GM12878 (cell line): Measurements from ENCODE around the gene RNASEH2A. TPM values are rescaled to one million over a fixed set of nuclear protein-coding genes. Genes with fewer than 3 reads are reported as not detected.

Experiments
- BHLHE40 ChIP-seq, 2 experiments: fragments of 450-650 bp in 1 of 2; IDR thresholded peaks; 2 replicates each; pipeline ENCODE4 v1.6.1; 2011 to 2017; ENCODE audit warnings: low read depth in 2 of 2, borderline replicate concordance in 1 of 2, improper control_type of control experiment in 1 of 2, low read length in 1 of 2, mild to moderate bottlenecking in 1 of 2
- CHD1 ChIP-seq: IDR thresholded peaks from 2 replicates; pipeline ENCODE4 v1.6.1; 2012; ENCODE audit warnings: low read depth, low read length, improper control_type of control experiment
- CHD4 ChIP-seq: fragments of 200-600 bp; sonication (generic); IDR thresholded peaks from 2 replicates; pipeline ENCODE4 v1.6.1; 2016; ENCODE audit warnings: mild to moderate bottlenecking
- FOXK2 ChIP-seq: fragments of 450-650 bp; IDR thresholded peaks from 2 replicates; pipeline ENCODE4 v1.6.1; 2017; ENCODE audit warnings: mild to moderate bottlenecking, moderate library complexity
- HCFC1 ChIP-seq: fragments of 150-350 bp; IDR thresholded peaks from 2 replicates; pipeline ENCODE4 v1.6.1; 2014; ENCODE audit warnings: low read length
- KAT2A ChIP-seq: conservative IDR thresholded peaks from 2 replicates; pipeline ENCODE4 v1.6.1; 2011; ENCODE audit warnings: low read depth, low read length; ENCODE audit not compliant: control insufficient read depth
- MAX ChIP-seq: IDR thresholded peaks from 2 replicates; pipeline ENCODE4 v1.6.1; 2012; ENCODE audit warnings: low read depth, low read length, improper control_type of control experiment
- MYC ChIP-seq: IDR thresholded peaks from 2 replicates; pipeline ENCODE4 v1.6.1; 2011; ENCODE audit warnings: mild to moderate bottlenecking, low read length, moderate library complexity, inconsistent platforms; ENCODE audit not compliant: insufficient read depth, insufficient replicate concordance, insufficient read length, severe bottlenecking
- POLR2AphosphoS2 ChIP-seq: IDR thresholded peaks from 2 replicates; pipeline ENCODE4 v1.6.1; 2011; ENCODE audit warnings: low read depth, mild to moderate bottlenecking, low read length, improper control_type of control experiment, moderate library complexity
- RBBP5 ChIP-seq: fragments of 200-600 bp; sonication (generic); conservative IDR thresholded peaks from 2 replicates; pipeline ENCODE4 v1.6.1; 2016
- SKIL ChIP-seq: fragments of 450-650 bp; IDR thresholded peaks from 2 replicates; pipeline ENCODE4 v1.6.1; 2017; ENCODE audit warnings: mild to moderate bottlenecking, low read depth, inconsistent platforms; ENCODE audit not compliant: poor library complexity, severe bottlenecking
- SMAD1 ChIP-seq: fragments of 450-650 bp; IDR thresholded peaks from 2 replicates; pipeline ENCODE4 v1.6.1; 2018; ENCODE audit warnings: mild to moderate bottlenecking, low read depth; ENCODE audit not compliant: partially characterized antibody
- SMC3 ChIP-seq: IDR thresholded peaks from 2 replicates; pipeline ENCODE4 v1.6.1; 2011; ENCODE audit warnings: low read length, improper control_type of control experiment, borderline replicate concordance
- TBL1XR1 ChIP-seq: IDR thresholded peaks from 2 replicates; pipeline ENCODE4 v1.6.1; 2012; ENCODE audit warnings: low read depth, low read length, improper control_type of control experiment
- ZBTB11 ChIP-seq: fragments of 450-650 bp; formaldehyde crosslinking; IDR thresholded peaks from 2 replicates; pipeline ENCODE4 v1.5.0; 2022; ENCODE audit warnings: mild to moderate bottlenecking, missing genetic modification characterization
- ZNF384 ChIP-seq: IDR thresholded peaks from 2 replicates; pipeline ENCODE4 v1.6.1; 2012; ENCODE audit warnings: low read depth, mild to moderate bottlenecking, low read length, improper control_type of control experiment, borderline replicate concordance
- ZSCAN29 ChIP-seq: fragments of 450-650 bp; IDR thresholded peaks from 2 replicates; pipeline ENCODE4 v1.6.1; 2017; ENCODE audit warnings: mild to moderate bottlenecking, moderate library complexity
- ZZZ3 ChIP-seq: IDR thresholded peaks from 2 replicates; pipeline ENCODE4 v1.6.1; 2011; ENCODE audit warnings: low read depth; ENCODE audit not compliant: control insufficient read depth, insufficient read length
- polyA plus RNA-seq, 11 experiments: library from polyadenylated mRNA; depleted of rRNA in 4 of 11; unstranded in 6 of 11; stranded (reverse) in 5 of 11; fragments of >200 nt; fragmentation: Nextera tagmentation in 4 of 11; fragmentation: Illumina TruSeq in 1 of 11; extraction: Ambion mirVana in 4 of 11; extraction: Trizol in 1 of 11; gene quantifications; 1 replicate in 1 of 11; 2 replicates in 10 of 11; pipeline versions ENCODE4 v1.2.1 to v1.2.3, GENCODE V29; 2011 to 2016; ENCODE audit warnings: inconsistent platforms in 2 of 11, missing spikeins in 2 of 11, low read depth in 1 of 11
- total RNA-seq, 4 experiments: library from RNA; depleted of rRNA in 3 of 4; stranded (reverse); fragments of >200 nt in 3 of 4; fragmentation: Illumina TruSeq in 1 of 4; extraction: Trizol in 1 of 4; gene quantifications; 2 replicates each; pipeline versions ENCODE4 v1.2.1 to v1.2.3, GENCODE V29; 2013 to 2021
- TF ChIP-seq, protein P1 (sequence below): fragments of 450-650 bp; IDR thresholded peaks from 2 replicates; pipeline ENCODE4 v1.6.1; 2018; ENCODE audit warnings: mild to moderate bottlenecking, low read depth, moderate library complexity; ENCODE audit not compliant: partially characterized antibody

Gene RNASEH2A
- total and polyA plus RNA-seq, 10 of the 15 experiments (the other 5 are each of a cell fraction or from before 2014, with no cell fraction given): 17.4 to 103 (median 40.4) TPM

- no peak for TF ChIP-seq ZBTB11
- no peak for TF ChIP-seq ZNF384
- TF ChIP-seq MYC: no peak
- peak; percentile 30; the same call in 1 of the 2 replicates for TF ChIP-seq MAX
- TF ChIP-seq POLR2AphosphoS2: peak; percentile 95
- 0 out of 2 replicates have a peak, but pooled peaks have one; percentile 64 for TF ChIP-seq ZSCAN29
- no peak for TF ChIP-seq TBL1XR1
- no peak for TF ChIP-seq RBBP5
- TF ChIP-seq BHLHE40 (IDR thresholded peaks at IDR 0.05; ENCODE audit: borderline replicate concordance in 1 of 2, low read depth in 2 of 2, low read length in 1 of 2): peak; percentile 98 to 99
- TF ChIP-seq CHD1: peak; percentile 99
- TF ChIP-seq HCFC1: peak; percentile 47; the same call in 1 of the 2 replicates
- no peak for TF ChIP-seq SMC3
- TF ChIP-seq, protein P1, sequence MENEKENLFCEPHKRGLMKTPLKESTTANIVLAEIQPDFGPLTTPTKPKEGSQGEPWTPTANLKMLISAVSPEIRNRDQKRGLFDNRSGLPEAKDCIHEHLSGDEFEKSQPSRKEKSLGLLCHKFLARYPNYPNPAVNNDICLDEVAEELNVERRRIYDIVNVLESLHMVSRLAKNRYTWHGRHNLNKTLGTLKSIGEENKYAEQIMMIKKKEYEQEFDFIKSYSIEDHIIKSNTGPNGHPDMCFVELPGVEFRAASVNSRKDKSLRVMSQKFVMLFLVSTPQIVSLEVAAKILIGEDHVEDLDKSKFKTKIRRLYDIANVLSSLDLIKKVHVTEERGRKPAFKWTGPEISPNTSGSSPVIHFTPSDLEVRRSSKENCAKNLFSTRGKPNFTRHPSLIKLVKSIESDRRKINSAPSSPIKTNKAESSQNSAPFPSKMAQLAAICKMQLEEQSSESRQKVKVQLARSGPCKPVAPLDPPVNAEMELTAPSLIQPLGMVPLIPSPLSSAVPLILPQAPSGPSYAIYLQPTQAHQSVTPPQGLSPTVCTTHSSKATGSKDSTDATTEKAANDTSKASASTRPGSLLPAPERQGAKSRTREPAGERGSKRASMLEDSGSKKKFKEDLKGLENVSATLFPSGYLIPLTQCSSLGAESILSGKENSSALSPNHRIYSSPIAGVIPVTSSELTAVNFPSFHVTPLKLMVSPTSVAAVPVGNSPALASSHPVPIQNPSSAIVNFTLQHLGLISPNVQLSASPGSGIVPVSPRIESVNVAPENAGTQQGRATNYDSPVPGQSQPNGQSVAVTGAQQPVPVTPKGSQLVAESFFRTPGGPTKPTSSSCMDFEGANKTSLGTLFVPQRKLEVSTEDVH: no peak
- TF ChIP-seq CHD4: no peak
- TF ChIP-seq SMAD1: no peak
- peak; percentile 97 for TF ChIP-seq FOXK2
- TF ChIP-seq SKIL: no peak
- TF ChIP-seq ZZZ3: no peak
- TF ChIP-seq KAT2A: no peak
These were observed 4.7 kb upstream of the RNASEH2A start, which contains the start of the genes PRDX2 and THSD8 (continued) for GRCh38 chr19:12801466-12802266.
